Measurements from ENCODE around the gene FGF19. TPM values are rescaled to one million over a fixed set of nuclear protein-coding genes. Genes with fewer than 3 reads are reported as not detected.

FGF19 gene
- total RNA-seq, 1 donor from 2014 or later = not detected

- DNase-seq (ENCODE audit: low read depth in 2 of 2) = peak; percentile 7 to 46
Measured at GRCh38 chr11:69718147-69718546, 14.3 kb upstream of the FGF19 start.

- DNase-seq (ENCODE audit: low read depth in 2 of 2) = no peak
Measured at GRCh38 chr11:69716891-69717747, 13.3 kb upstream of the FGF19 start.

- DNase-seq (ENCODE audit: low read depth in 2 of 2) = no peak
Measured at GRCh38 chr11:69716099-69716498, 12.3 kb upstream of the FGF19 start.

GRCh38 chr11:69715446-69715845 is 11.6 kb upstream of the FGF19 start:
- DNase-seq (ENCODE audit: low read depth in 2 of 2) = no peak

GRCh38 chr11:69711822-69712801 is 8.3 kb upstream of the FGF19 start:
- no peak for DNase-seq (ENCODE audit: low read depth in 2 of 2)

- DNase-seq (ENCODE audit: low read depth in 2 of 2) = no peak
Measured at GRCh38 chr11:69708736-69709401, 5.0 kb upstream of the FGF19 start.

GRCh38 chr11:69707176-69707575 is 3.4 kb upstream of the FGF19 start:
- DNase-seq (ENCODE audit: low read depth in 2 of 2) = no peak

- DNase-seq (ENCODE audit: low read depth in 2 of 2) = no peak
Measured at GRCh38 chr11:69705901-69706787, 2.3 kb upstream of the FGF19 start.

- no peak for DNase-seq (ENCODE audit: low read depth in 2 of 2)
Measured at GRCh38 chr11:69705351-69705811, 1.6 kb upstream of the FGF19 start.

GRCh38 chr11:69704508-69705253 is 859 bp upstream of the FGF19 start:
- peak in 1 of 2 donors; percentile 28 for DNase-seq (ENCODE audit: low read depth in 2 of 2)

- no peak for DNase-seq (ENCODE audit: low read depth in 2 of 2)
Measured at GRCh38 chr11:69703453-69703767, 412 bp downstream of the FGF19 start.

- DNase-seq (ENCODE audit: low read depth in 2 of 2) = no peak
Measured at GRCh38 chr11:69702769-69703452, 911 bp downstream of the FGF19 start.

GRCh38 chr11:69702239-69702691 is 1.6 kb downstream of the FGF19 start:
- no peak for DNase-seq (ENCODE audit: low read depth in 2 of 2)

GRCh38 chr11:69700278-69701140 is 3.3 kb downstream of the FGF19 start:
- peak in 1 of 2 donors; percentile 63 for DNase-seq (ENCODE audit: low read depth in 2 of 2)

GRCh38 chr11:69699213-69699612 is 4.6 kb downstream of the FGF19 start:
- DNase-seq (ENCODE audit: low read depth in 2 of 2) = no peak

- no peak for DNase-seq (ENCODE audit: low read depth in 2 of 2)
Measured at GRCh38 chr11:69698362-69698761, 5.5 kb downstream of the FGF19 start.

GRCh38 chr11:69697861-69698260 is 6.0 kb downstream of the FGF19 start:
- DNase-seq (ENCODE audit: low read depth in 2 of 2) = no peak

GRCh38 chr11:69697469-69697843 is 6.4 kb downstream of the FGF19 start:
- no peak for DNase-seq (ENCODE audit: low read depth in 2 of 2)

Data from dermis microvascular lymphatic vessel endothelial cell (primary cell).